H1 (cell line): ENCODE measurements around the gene NFIC. TPM values are rescaled to one million over a fixed set of nuclear protein-coding genes. Genes with fewer than 3 reads are reported as not detected.
A peak's percentile ranks its signal among the peaks of the same experiment; 100 is the strongest.

Experiments used
- CTCF ChIA-PET: fragments of 300-600 bp; sonication (Branson Sonifier 250); formaldehyde crosslinking; loops from one replicate; lab custom pipeline; 2021; ENCODE audit not compliant: partially characterized antibody; lab: Charles Lee
- POLR2A ChIA-PET: fragments of 300-600 bp; sonication (Branson Sonifier 250); formaldehyde crosslinking; loops from one replicate; lab custom pipeline; 2021; ENCODE audit warnings: inconsistent platforms; ENCODE audit not compliant: partially characterized antibody; lab: Charles Lee
- DNase-seq, 2 experiments: peaks; one replicate each; pipeline versions ENCODE4 v3.0.0 to v3.0.0-alpha.2; 2010 to 2022; ENCODE audit warnings: low spot score in 2 of 2, low read depth in 1 of 2, mixed read lengths in 1 of 2
- FAIRE-seq: peaks from 2 replicates; lab custom pipeline; 2011; peaks lifted over from hg19 to GRCh38; lab: Jason Lieb, UNC
- H2AFZ ChIP-seq: 2 replicates; pipeline ENCODE4 v1.8.1; 2012; ENCODE audit warnings: low read length, inconsistent platforms
- H2AK5ac ChIP-seq: 2 replicates; pipeline ENCODE4 v1.6.1; 2013; ENCODE audit warnings: low read depth, low read length
- H2BK120ac ChIP-seq: replicated peaks from 2 replicates; pipeline ENCODE3; 2013; ENCODE audit warnings: low read depth, low read length, inconsistent platforms
- H2BK12ac ChIP-seq: 2 replicates; pipeline ENCODE4 v1.6.1; 2013; ENCODE audit warnings: low read depth, low read length
- H2BK15ac ChIP-seq: 2 replicates; pipeline ENCODE4 v1.6.1; 2013; ENCODE audit warnings: low read length
- H2BK20ac ChIP-seq: 2 replicates; pipeline ENCODE4 v1.6.1; 2013; ENCODE audit warnings: low read length
- H2BK5ac ChIP-seq: 2 replicates; pipeline ENCODE4 v1.6.1; 2013; ENCODE audit warnings: low read depth, low read length
- H3K14ac ChIP-seq: 2 replicates; pipeline ENCODE4 v1.6.1; 2013; ENCODE audit warnings: inconsistent platforms; ENCODE audit not compliant: insufficient read length
- H3K18ac ChIP-seq: 2 replicates; pipeline ENCODE4 v1.6.1; 2013; ENCODE audit warnings: low read length; ENCODE audit errors: extremely low read depth
- H3K23ac ChIP-seq: 2 replicates; pipeline ENCODE4 v1.6.1; 2013; ENCODE audit warnings: inconsistent platforms; ENCODE audit not compliant: insufficient read length
- H3K23me2 ChIP-seq: 2 replicates; pipeline ENCODE4 v1.6.1; 2013; ENCODE audit warnings: low read depth, low read length
- H3K27ac ChIP-seq: 2 replicates; pipeline ENCODE4 v1.6.1; 2011; ENCODE audit warnings: low read depth, low read length, inconsistent platforms
- H3K27me3 ChIP-seq, 4 experiments: replicated peaks in 1 of 4; 1 replicate in 1 of 4; 2 replicates in 3 of 4; pipeline versions ENCODE4 v1.6.1 to v1.8.1; 2011 to 2013; ENCODE audit warnings: low read length in 3 of 4, mild to moderate bottlenecking in 3 of 4, inconsistent platforms in 2 of 4, mixed read lengths in 2 of 4, moderate library complexity in 1 of 4; ENCODE audit not compliant: control insufficient read depth in 3 of 4, insufficient read depth in 3 of 4; ENCODE audit errors: extremely low read depth in 1 of 4
- H3K36me3 ChIP-seq, 4 experiments: 2 replicates each; pipeline versions ENCODE4 v1.6.1 to v1.8.1; 2011 to 2013; ENCODE audit warnings: mild to moderate bottlenecking in 4 of 4, low read length in 3 of 4, moderate library complexity in 2 of 4, control low read depth in 1 of 4, inconsistent platforms in 1 of 4; ENCODE audit not compliant: insufficient read depth in 4 of 4, control insufficient read depth in 2 of 4
- H3K4ac ChIP-seq: replicated peaks from 2 replicates; pipeline ENCODE3; 2013; ENCODE audit warnings: low read length, low read depth, mixed read lengths, inconsistent platforms; ENCODE audit not compliant: insufficient read length
- H3K4me1 ChIP-seq, 4 experiments: replicated peaks in 1 of 4; 1 replicate in 1 of 4; 2 replicates in 3 of 4; pipeline versions ENCODE4 v1.6.1 to v1.8.1; 2011 to 2013; ENCODE audit warnings: low read length in 3 of 4, inconsistent platforms in 2 of 4, mixed read lengths in 1 of 4; ENCODE audit not compliant: insufficient read depth in 4 of 4, control insufficient read depth in 3 of 4
- H3K4me2 ChIP-seq, 2 experiments: 2 replicates each; pipeline versions ENCODE4 v1.6.1 to v1.8.1; 2011 to 2013; ENCODE audit warnings: low read depth in 2 of 2, low read length in 2 of 2, control low read depth in 1 of 2, inconsistent platforms in 1 of 2, mild to moderate bottlenecking in 1 of 2; ENCODE audit not compliant: insufficient read depth in 1 of 2
- H3K4me3 ChIP-seq, 4 experiments: fragments of 200-600, 300-600 bp in 1 of 4; sonication (generic), shearing (Covaris generic), sonication (Bioruptor Twin) in 1 of 4; 2 replicates each; pipeline versions ENCODE4 v1.5.1 to v1.8.1; 2011 to 2016; ENCODE audit warnings: low read length in 4 of 4, low read depth in 3 of 4, control low read depth in 2 of 4, inconsistent platforms in 2 of 4, mild to moderate bottlenecking in 2 of 4, mixed read lengths in 1 of 4, moderate library complexity in 1 of 4; ENCODE audit not compliant: insufficient read depth in 2 of 4; ENCODE audit errors: extremely low read depth in 1 of 4
- H3K56ac ChIP-seq: replicated peaks from 2 replicates; pipeline ENCODE3; 2013; ENCODE audit warnings: low read depth, mild to moderate bottlenecking, mixed read lengths, low read length, inconsistent platforms; ENCODE audit not compliant: insufficient read length
- H3K79me1 ChIP-seq: 2 replicates; pipeline ENCODE4 v1.6.1; 2013; ENCODE audit warnings: low read depth, low read length, control low read depth
- H3K79me2 ChIP-seq, 2 experiments: 2 replicates each; pipeline versions ENCODE4 v1.6.1 to v1.8.1; 2012 to 2013; ENCODE audit warnings: low read length in 2 of 2, mild to moderate bottlenecking in 2 of 2, inconsistent platforms in 1 of 2; ENCODE audit not compliant: insufficient read depth in 2 of 2, control insufficient read depth in 1 of 2
- H3K9ac ChIP-seq, 4 experiments: replicated peaks in 1 of 4; 1 replicate in 1 of 4; 2 replicates in 3 of 4; pipeline versions ENCODE4 v1.6.1 to v1.8.1; 2011 to 2013; ENCODE audit warnings: low read depth in 3 of 4, low read length in 3 of 4, control low read depth in 2 of 4, mild to moderate bottlenecking in 2 of 4, moderate library complexity in 2 of 4, inconsistent platforms in 1 of 4; ENCODE audit errors: extremely low read depth in 1 of 4
- H3K9me3 ChIP-seq, 2 experiments: 2 replicates each; pipeline versions ENCODE4 v1.6.1 to v1.8.1; 2012 to 2013; ENCODE audit warnings: mild to moderate bottlenecking in 2 of 2, moderate library complexity in 2 of 2, control low read depth in 1 of 2, inconsistent platforms in 1 of 2, low read depth in 1 of 2, low read length in 1 of 2, mixed read lengths in 1 of 2; ENCODE audit not compliant: insufficient read depth in 2 of 2
- H4K20me1 ChIP-seq, 2 experiments: replicated peaks in 1 of 2; 2 replicates each; pipeline versions ENCODE3 to v1.8.1; 2011 to 2013; ENCODE audit warnings: inconsistent platforms in 2 of 2, low read length in 2 of 2, mild to moderate bottlenecking in 1 of 2; ENCODE audit not compliant: insufficient read depth in 2 of 2, control insufficient read depth in 1 of 2
- H4K5ac ChIP-seq: 2 replicates; pipeline ENCODE4 v1.6.1; 2013; ENCODE audit warnings: low read length, low read depth, mixed read lengths, inconsistent platforms; ENCODE audit not compliant: insufficient read length
- H4K8ac ChIP-seq: 2 replicates; pipeline ENCODE4 v1.8.0; 2013; ENCODE audit warnings: mild to moderate bottlenecking, moderate library complexity, low read length, inconsistent platforms; ENCODE audit not compliant: insufficient read depth; ENCODE audit errors: extremely low read depth
- H4K91ac ChIP-seq: replicated peaks from 2 replicates; pipeline ENCODE3; 2013; ENCODE audit warnings: low read length, mixed read lengths, inconsistent platforms; ENCODE audit not compliant: insufficient read length
- ASH2L ChIP-seq: fragments of 200-600, 300-600 bp; sonication (generic); IDR thresholded peaks from one replicate; pipeline ENCODE4 v1.7.1; 2017; ENCODE audit warnings: low read length
- CEBPB ChIP-seq: IDR thresholded peaks from 2 replicates; pipeline ENCODE4 v1.6.1; 2012; ENCODE audit warnings: low read depth, low read length
- HDAC6 ChIP-seq: IDR thresholded peaks from one replicate; pipeline ENCODE4 v1.7.1; 2012; ENCODE audit warnings: low read depth, mild to moderate bottlenecking, inconsistent platforms, low read length, moderate library complexity
- KDM1A ChIP-seq: fragments of 200-600, 300-600 bp; sonication (generic); IDR thresholded peaks from 2 replicates; pipeline ENCODE4 v1.7.1; 2016; ENCODE audit warnings: mild to moderate bottlenecking, low read length, borderline replicate concordance
- TCF12 ChIP-seq: IDR thresholded peaks from 2 replicates; pipeline ENCODE4 v1.6.1; 2011; ENCODE audit warnings: low read depth, mild to moderate bottlenecking, low read length
- WGBS, 2 experiments: shearing (Covaris generic) in 1 of 2; methylation state at CpG; one replicate each; pipeline versions ENCODE4 v1.1.6 to v1.1.7; 2013 to 2015; ENCODE audit warnings: low lambda C conversion rate in 2 of 2, mixed read lengths in 2 of 2, inconsistent platforms in 1 of 2, low coverage in 1 of 2, missing lambda C conversion rate in 1 of 2; ENCODE audit not compliant: insufficient replicate concordance in 2 of 2, insufficient coverage in 1 of 2, insufficient read length in 1 of 2; ENCODE audit errors: extremely low coverage in 1 of 2, missing lambda C conversion rate in 1 of 2; 5-methylcytosine and 5-hydroxymethylcytosine counted together
- polyA plus RNA-seq, 7 experiments: library from polyadenylated mRNA; depleted of rRNA in 3 of 7; stranded (reverse) in 5 of 7; unstranded in 2 of 7; fragments of >200 nt in 5 of 7; fragments of 200-250 nt in 2 of 7; gene quantifications; 1 replicate in 5 of 7; 2 replicates in 1 of 7; 4 replicates in 1 of 7; pipeline versions ENCODE4 v1.2.1 to v1.2.3, GENCODE V29; 2011 to 2013; ENCODE audit warnings: missing spikeins in 2 of 7, mixed read lengths in 2 of 7
- total RNA-seq: library from RNA; stranded (reverse); fragmentation: NEBNext Ultra II Directional; extraction: Animal tissue kit (Norgen Biotek cat#: 25700); gene quantifications from 2 replicates; pipeline ENCODE4 v1.2.1, GENCODE V29; 2021
- TF ChIP-seq, protein P1 (sequence below): IDR thresholded peaks from 2 replicates; pipeline ENCODE4 v1.6.1; 2012; ENCODE audit warnings: inconsistent platforms

Gene NFIC
- total and polyA plus RNA-seq, 2 of the 8 experiments (the other 6 are each of a cell fraction or from before 2014, with no cell fraction given), result 0.56 to 3.2 TPM

DNA sequence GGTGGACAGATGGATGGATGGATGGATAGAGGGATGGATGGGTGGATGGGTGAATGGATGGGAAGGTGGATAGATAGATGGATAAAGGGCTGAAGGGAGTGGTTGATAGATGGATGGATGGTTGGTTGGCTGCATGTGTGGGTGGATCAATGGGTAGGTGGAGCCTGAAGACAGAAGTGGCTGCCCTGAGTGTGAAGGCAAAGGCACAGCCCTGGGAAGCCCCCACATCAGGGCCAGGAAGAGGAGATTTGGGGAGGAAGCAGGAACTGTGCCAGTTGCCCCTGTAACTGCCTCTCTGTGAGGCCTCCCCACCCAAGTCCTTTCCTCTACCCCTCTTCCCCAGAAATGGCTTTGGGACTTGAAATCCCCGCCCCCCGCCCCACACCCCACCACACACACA is 43.4 kb upstream of the NFIC start:
- no peak overlapping the region for H2AK5ac ChIP-seq
- H3K27me3 ChIP-seq, result no peaks in the 10 kb centered on the region; a peak in 1 of 7 replicates
- H3K4me3 ChIP-seq, result no peak overlapping the region
- no peak overlapping the region for H2BK120ac ChIP-seq
- peaks cover 0 to 8% of the 10 kb centered on the region in 2 experiments for H4K20me1 ChIP-seq
- H2BK15ac ChIP-seq, result 0 out of 2 replicates have a peak overlapping the region, but pooled peaks have one; percentile 61
- no peaks in the 10 kb centered on the region for H3K79me2 ChIP-seq
- H3K36me3 ChIP-seq, result no peaks in the 10 kb centered on the region
- no peak overlapping the region for H3K9ac ChIP-seq
- H2BK5ac ChIP-seq, result no peak overlapping the region
- no peak overlapping the region for H3K18ac ChIP-seq
- H2AFZ ChIP-seq, result no peak overlapping the region
- H3K23me2 ChIP-seq, result peaks cover 11% of the 10 kb centered on the region; the same call in 1 of the 2 replicates
- H3K56ac ChIP-seq, result no peak overlapping the region
- H2BK20ac ChIP-seq, result no peak overlapping the region
- no peak for DNase-seq
- no peaks in the 10 kb centered on the region for H3K9me3 ChIP-seq
- no peak overlapping the region for H3K27ac ChIP-seq
- no peak overlapping the region for H2BK12ac ChIP-seq
- H4K91ac ChIP-seq, result no peak overlapping the region
- no peak overlapping the region for H3K4me2 ChIP-seq
- POLR2A ChIA-PET, result no interaction called here
- H3K4me1 ChIP-seq, result no peaks in the 10 kb centered on the region
- FAIRE-seq, result no peak
- no peaks in the 10 kb centered on the region for H3K79me1 ChIP-seq
- no peak overlapping the region for H3K4ac ChIP-seq
- CTCF ChIA-PET, result interaction anchor here (0.6 to 1.6 kb wide), 10 partner anchors 16 to 176 kb away, joined by 3 to 11 read pairs (median 4); no protein-coding TSS in a partner anchor
- no peak overlapping the region for H4K8ac ChIP-seq
- no peak overlapping the region for H3K14ac ChIP-seq
- no CpG with 5 or more reads among the region's 2 CpGs for WGBS, 2 experiments
- H4K5ac ChIP-seq, result no peak overlapping the region
- no peak overlapping the region for H3K23ac ChIP-seq
- TF ChIP-seq CEBPB (no peak), KDM1A (no peak), TCF12 (no peak), HDAC6 (no peak), ASH2L (no peak)
- TF ChIP-seq, protein P1, sequence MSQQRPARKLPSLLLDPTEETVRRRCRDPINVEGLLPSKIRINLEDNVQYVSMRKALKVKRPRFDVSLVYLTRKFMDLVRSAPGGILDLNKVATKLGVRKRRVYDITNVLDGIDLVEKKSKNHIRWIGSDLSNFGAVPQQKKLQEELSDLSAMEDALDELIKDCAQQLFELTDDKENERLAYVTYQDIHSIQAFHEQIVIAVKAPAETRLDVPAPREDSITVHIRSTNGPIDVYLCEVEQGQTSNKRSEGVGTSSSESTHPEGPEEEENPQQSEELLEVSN, result no peak
